Stimulated activated CD4-positive, alpha-beta T cell treated with anti-CD3 and anti-CD28 coated beads, Interleukin-4, amount 100 ng/mL, for 1 hour (primary cell): ENCODE measurements around the gene GFY.
A peak's percentile ranks its signal among the peaks of the same experiment; 100 is the strongest.
"Not testable (repeated sequence)": the region's sequence is repeated elsewhere in the genome, so short reads cannot be mapped to it uniquely, and the experiment has no call there.

ENCODE experiments used
- DNase-seq: peaks from one replicate; pipeline ENCODE4 v3.0.0-alpha.2; 2020

Gene GFY

DNA sequence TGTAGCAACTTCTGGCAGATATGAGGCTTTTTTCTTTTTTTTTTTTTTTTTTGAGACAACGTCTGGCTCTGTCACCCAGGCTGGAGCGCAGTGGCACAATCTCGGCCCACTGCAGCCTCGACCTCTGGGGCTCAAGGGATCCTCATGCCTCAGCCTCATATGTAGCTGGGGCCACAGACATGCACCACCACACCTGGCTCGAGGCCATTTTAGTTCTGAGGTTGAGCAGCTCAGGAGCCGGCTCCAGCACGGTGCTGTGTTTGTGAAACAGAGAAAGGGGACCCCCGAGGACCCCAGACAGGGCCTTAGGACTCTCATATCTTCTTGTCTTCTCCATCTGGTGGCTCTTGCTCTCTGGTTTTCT lies 45.4 kb downstream of the GFY start:
- DNase-seq, result no peak

DNA sequence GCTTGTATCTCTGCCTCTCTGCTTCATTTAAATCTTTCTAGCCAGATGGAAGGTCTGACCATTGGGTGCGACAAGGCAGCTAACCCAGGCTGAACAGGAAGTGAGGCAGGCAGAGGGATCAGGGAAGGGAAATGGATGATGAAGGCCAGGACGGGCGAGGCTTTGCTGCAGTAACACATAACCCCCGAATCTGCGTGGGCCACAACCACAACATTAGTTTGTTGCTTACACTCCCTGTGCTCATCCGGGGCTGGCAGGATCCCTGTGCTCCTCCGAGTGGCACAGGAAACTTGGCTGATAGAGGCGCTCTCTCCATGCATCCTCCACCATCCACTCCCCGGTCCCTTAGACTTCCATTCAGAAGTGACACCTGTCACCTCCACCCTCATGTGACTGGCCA lies 47.7 kb downstream of the GFY start:
- no peak for DNase-seq

DNA sequence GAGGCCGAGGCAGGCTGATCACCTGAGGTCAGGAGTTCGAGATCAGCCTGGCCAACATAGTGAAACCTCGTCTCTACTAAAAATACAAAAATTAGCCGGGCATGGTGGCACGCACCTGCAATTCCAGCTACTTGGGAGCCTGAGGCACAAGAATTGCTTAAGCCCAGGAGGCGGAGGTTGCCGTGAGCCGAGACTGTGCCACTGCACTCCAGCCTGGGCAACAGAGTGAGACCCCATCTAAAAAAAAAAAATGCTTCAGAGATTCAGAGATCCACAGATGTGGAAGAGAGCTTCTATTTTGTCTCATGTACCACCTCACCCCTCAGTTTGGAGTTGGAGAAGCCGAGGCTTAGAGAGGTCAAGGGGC lies 48.3 kb downstream of the GFY start:
- not testable (repeated sequence) for DNase-seq

DNA sequence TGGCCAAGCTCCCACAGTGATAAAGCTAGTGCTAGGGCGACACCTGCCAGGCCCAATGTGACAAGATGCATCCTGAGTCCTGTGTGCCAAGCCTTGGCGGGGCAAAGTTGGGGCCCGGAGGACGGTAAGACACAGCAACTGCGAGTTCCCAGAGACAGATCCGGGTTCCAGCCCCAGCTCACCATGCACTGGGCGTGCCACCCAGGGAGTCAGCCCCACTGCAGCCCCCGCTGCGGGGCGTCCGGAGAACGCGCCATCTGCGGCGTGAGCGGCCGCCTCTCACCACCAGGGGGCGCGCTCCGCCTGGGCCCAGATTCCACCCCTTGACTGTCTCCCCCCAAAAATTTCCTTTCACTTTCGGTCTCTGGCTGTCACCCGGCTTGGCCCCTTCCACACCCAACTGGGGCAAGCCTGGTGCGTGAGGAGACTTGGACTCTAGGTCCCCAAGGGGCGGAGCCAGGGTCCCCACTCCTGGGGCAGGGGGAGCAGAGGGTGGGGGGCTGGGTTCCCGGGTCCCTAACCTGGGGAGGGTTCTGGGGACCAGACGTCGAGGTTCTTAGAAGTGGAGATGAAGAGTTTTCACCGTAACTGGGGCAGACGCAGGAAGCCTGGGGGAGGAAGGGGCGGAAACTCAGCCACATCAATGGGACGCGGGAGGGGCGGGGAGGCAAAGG lies 48.8 kb downstream of the GFY start, which contains the start of gene FLT3LG:
Gene FLT3LG (plus strand): TSS at position 348 of the 674 bp plus-strand sequence. CDS start 425 bp downstream, outside the sequence.
- DNase-seq, result peak; percentile 88

DNA sequence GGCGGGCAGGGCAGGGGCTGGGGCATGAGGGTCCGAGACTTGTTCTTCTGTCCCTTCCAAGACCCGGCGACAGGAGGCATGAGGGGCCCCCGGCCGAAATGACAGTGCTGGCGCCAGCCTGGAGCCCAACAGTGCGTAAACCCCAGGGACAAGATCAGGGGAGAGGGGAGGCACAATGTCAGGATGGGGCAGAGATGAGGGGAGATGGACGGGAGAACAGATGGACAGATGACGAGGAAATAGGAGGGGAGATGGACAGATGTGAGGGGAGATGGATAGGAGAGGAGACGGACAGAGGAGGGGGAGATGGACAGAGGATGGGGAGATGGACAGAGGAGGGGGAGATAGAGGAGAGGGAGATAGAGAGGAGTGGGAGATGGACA lies 49.3 kb downstream of the GFY start:
- DNase-seq, result no peak

DNA sequence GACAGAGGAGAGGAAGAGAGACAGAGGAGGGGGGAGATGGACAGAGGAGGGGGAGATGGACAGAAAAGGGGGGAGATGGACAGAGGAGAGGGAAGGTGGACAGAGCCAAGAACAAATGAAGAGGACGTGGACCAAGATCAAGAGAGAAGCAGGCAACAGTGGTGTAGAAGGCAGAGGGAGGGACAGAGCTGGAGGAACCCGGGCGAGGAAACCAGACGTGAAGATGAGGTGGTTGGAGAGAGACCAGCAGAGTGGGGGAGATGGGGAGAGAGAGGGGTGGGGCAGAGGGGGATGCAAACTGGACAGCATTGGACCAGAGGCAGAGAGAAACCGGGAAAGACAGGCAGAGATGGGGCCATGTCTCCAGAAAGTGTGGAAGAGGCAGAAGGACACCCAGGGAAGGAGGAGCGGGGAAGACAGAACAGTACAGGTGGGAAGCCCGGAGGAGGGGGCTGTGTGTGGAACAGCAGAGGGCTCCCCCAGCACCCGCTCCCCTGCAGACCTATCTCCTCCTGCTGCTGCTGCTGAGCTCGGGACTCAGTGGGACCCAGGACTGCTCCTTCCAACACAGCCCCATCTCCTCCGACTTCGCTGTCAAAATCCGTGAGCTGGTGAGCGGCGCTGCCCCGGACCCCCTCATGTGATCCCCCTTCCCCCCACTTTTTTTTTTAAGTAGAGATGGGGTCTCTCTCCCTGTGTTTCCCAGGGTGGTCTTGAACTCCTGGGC lies 50.2 kb downstream of the GFY start:
- no peak for DNase-seq

DNA sequence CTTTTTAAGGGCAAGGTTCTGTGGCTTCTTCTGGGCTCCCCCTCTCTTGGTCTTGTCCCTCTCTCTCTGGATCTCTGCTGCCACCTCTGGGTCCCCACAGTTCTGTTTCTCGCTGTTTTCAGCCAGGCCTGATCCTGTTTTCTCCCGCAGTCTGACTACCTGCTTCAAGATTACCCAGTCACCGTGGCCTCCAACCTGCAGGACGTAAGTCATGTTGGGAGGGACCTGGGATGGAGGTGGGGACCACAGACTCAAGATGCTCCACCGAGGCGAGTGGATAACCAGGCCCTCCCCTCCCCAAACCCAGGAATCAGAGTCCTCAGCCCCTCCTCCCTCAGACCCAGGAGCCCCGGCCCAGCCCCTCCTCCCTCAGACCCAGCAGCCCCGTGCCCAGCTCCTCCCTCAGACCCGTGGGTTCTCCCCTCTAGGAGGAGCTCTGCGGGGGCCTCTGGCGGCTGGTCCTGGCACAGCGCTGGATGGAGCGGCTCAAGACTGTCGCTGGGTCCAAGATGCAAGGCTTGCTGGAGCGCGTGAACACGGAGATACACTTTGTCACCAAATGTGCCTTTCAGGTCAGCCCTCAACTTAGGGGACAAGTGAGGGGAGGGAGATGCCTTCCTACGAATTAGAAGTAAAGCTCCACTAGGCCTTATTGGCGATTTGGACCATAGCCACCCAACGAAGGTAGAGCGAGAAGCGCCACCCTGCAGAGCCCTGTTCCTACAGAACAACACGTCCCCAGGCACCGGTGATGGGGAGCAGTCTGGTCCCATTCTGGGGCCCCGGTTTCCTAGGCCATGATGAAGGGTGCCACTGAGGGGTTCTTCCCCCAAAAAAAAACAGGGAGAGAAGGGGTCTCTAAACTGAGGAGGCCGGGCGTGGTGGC lies 51.0 kb downstream of the GFY start:
- DNase-seq, result peak; percentile 80
